OCI-LY3 (cell line): ENCODE measurements around the gene FLII.

Source experiments
- H2AFZ ChIP-seq: fragments of 200-600, 300-600 bp; shearing (Covaris generic); 2 replicates; pipeline ENCODE4 v1.6.0; 2014; ENCODE audit warnings: antibody characterized with exemption, low read depth, low read length
- H3K27ac ChIP-seq: fragments of 200-600, 300-600 bp; sonication (generic); 2 replicates; pipeline ENCODE4 v1.5.1; 2014; ENCODE audit warnings: mild to moderate bottlenecking, low read length, moderate library complexity, mixed read lengths
- H3K27me3 ChIP-seq: fragments of 200-600, 300-600 bp; sonication (generic); 2 replicates; pipeline ENCODE4 v1.6.1; 2014; ENCODE audit warnings: low read depth, low read length, mixed read lengths
- H3K36me3 ChIP-seq: fragments of 200-600, 300-600 bp; sonication (generic); replicated peaks from 2 replicates; pipeline ENCODE3; 2014; ENCODE audit warnings: low read depth, low read length, mixed read lengths
- H3K4me1 ChIP-seq: fragments of 300-600, 200-600 bp; sonication (generic); 2 replicates; pipeline ENCODE4 v1.6.1; 2014; ENCODE audit warnings: low read length, mixed read lengths
- H3K4me2 ChIP-seq: fragments of 200-600, 300-600 bp; sonication (generic); 2 replicates; pipeline ENCODE4 v1.6.1; 2014; ENCODE audit warnings: low read length, mixed read lengths
- H3K4me3 ChIP-seq: fragments of 300-600, 200-600 bp; sonication (generic); 2 replicates; pipeline ENCODE4 v1.5.1; 2014; ENCODE audit warnings: antibody characterized with exemption, mild to moderate bottlenecking, low read length, moderate library complexity
- H3K79me2 ChIP-seq: fragments of 300-600, 200-600 bp; shearing (Covaris generic); 2 replicates; pipeline ENCODE4 v1.6.1; 2014; ENCODE audit warnings: mild to moderate bottlenecking, low read length, mixed read lengths
- H3K9ac ChIP-seq: fragments of 300-600, 200-600 bp; shearing (Covaris generic); 2 replicates; pipeline ENCODE4 v1.6.0; 2014; ENCODE audit warnings: mild to moderate bottlenecking, low read length, moderate library complexity
- H3K9me3 ChIP-seq: fragments of 200-600, 300-600 bp; shearing (Covaris generic); 2 replicates; pipeline ENCODE4 v1.6.1; 2014; ENCODE audit warnings: low read length, mixed read lengths; ENCODE audit not compliant: insufficient read depth
- H4K20me1 ChIP-seq: fragments of 200-600, 300-600 bp; sonication (generic); 2 replicates; pipeline ENCODE4 v1.6.1; 2016; ENCODE audit warnings: low read length, mixed read lengths; ENCODE audit not compliant: insufficient read depth
- EZH2phosphoT487 ChIP-seq: fragments of 200-600 bp; shearing (Covaris generic); IDR thresholded peaks from 2 replicates; pipeline ENCODE4 v1.6.1; 2018; ENCODE audit warnings: antibody characterized with exemption, mixed run types, low read depth
- TF ChIP-seq, protein P1 (sequence below): fragments of 200-600, 300-600 bp; sonication (generic); IDR thresholded peaks from 2 replicates; pipeline ENCODE4 v1.5.1; 2014; ENCODE audit warnings: antibody characterized with exemption, low read length, low read depth

The FLII gene

DNA sequence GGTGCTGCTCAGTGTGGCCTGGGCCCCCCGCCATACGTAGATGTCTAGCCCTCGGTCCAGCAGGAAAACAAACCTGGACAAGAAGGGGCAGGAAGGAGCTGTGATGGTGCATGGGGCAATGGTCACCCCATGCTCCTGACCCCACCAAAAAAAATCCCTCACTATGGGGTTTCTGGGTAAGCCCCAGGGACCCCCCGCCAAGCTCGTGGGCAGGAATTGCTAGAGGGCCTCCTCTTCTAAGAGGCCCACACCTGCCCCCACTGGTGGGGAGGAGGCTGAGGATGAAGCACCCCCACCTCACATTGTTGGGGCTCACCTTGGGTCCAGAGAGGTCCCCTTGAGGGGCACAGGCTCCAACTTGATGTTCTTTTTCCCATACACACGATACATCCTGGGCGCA lies 9.7 kb downstream of the FLII start:
- Histone ChIP-seq H3K27ac (no peak overlapping the region), H3K4me1 (no peaks in the 10 kb centered on the region), H4K20me1 (no peaks in the 10 kb centered on the region), H3K27me3 (no peaks in the 10 kb centered on the region), H2AFZ (no peak overlapping the region), H3K4me3 (no peak overlapping the region), H3K9ac (no peak overlapping the region), H3K4me2 (no peak overlapping the region), H3K36me3 (no peaks in the 10 kb centered on the region), H3K9me3 (no peaks in the 10 kb centered on the region), H3K79me2 (no peaks in the 10 kb centered on the region)
- no peak for TF ChIP-seq EZH2phosphoT487
- TF ChIP-seq, protein P1, sequence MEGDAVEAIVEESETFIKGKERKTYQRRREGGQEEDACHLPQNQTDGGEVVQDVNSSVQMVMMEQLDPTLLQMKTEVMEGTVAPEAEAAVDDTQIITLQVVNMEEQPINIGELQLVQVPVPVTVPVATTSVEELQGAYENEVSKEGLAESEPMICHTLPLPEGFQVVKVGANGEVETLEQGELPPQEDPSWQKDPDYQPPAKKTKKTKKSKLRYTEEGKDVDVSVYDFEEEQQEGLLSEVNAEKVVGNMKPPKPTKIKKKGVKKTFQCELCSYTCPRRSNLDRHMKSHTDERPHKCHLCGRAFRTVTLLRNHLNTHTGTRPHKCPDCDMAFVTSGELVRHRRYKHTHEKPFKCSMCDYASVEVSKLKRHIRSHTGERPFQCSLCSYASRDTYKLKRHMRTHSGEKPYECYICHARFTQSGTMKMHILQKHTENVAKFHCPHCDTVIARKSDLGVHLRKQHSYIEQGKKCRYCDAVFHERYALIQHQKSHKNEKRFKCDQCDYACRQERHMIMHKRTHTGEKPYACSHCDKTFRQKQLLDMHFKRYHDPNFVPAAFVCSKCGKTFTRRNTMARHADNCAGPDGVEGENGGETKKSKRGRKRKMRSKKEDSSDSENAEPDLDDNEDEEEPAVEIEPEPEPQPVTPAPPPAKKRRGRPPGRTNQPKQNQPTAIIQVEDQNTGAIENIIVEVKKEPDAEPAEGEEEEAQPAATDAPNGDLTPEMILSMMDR: no peak

GRCh38 chr17:18248300-18248731 lies 10.2 kb downstream of the FLII start:
- Histone ChIP-seq H3K27ac (no peak overlapping the region), H3K9me3 (no peaks in the 10 kb centered on the region), H3K4me3 (no peak overlapping the region), H3K4me2 (no peak overlapping the region), H3K27me3 (no peaks in the 10 kb centered on the region), H4K20me1 (no peaks in the 10 kb centered on the region), H3K36me3 (no peaks in the 10 kb centered on the region), H3K9ac (no peak overlapping the region), H3K79me2 (no peaks in the 10 kb centered on the region), H3K4me1 (no peaks in the 10 kb centered on the region), H2AFZ (no peak overlapping the region)
- TF ChIP-seq, protein P1: peak; percentile 39; the same call in 1 of the 2 replicates
- no peak for TF ChIP-seq EZH2phosphoT487

DNA sequence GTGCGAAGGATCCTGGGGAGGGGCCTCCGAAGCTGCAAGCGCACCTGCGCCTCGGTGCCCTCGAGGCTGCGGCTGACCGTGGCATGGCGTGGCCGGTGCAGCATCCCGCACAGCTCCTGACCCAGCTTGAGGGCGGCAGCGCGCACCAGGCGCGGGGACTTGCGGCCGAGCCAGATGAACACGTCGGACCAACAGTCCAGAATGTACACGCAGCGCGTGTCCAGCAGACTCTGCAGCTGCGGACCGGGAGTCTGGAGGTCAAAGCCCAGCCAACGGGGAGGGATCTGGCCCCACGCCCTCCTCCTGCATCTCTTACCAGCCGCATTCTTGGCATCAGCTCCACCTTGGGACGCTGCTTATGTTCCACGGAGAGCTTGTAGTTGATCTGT lies 10.9 kb downstream of the FLII start:
- Histone ChIP-seq H3K9me3 (no peaks in the 10 kb centered on the region), H3K27ac (no peak overlapping the region), H3K4me3 (no peak overlapping the region), H3K36me3 (no peaks in the 10 kb centered on the region), H3K4me1 (no peaks in the 10 kb centered on the region), H3K4me2 (no peak overlapping the region), H3K27me3 (no peaks in the 10 kb centered on the region), H2AFZ (no peak overlapping the region), H3K79me2 (no peaks in the 10 kb centered on the region), H3K9ac (no peak overlapping the region), H4K20me1 (no peaks in the 10 kb centered on the region)
- no peak for TF ChIP-seq EZH2phosphoT487
- TF ChIP-seq, protein P1: no peak

DNA sequence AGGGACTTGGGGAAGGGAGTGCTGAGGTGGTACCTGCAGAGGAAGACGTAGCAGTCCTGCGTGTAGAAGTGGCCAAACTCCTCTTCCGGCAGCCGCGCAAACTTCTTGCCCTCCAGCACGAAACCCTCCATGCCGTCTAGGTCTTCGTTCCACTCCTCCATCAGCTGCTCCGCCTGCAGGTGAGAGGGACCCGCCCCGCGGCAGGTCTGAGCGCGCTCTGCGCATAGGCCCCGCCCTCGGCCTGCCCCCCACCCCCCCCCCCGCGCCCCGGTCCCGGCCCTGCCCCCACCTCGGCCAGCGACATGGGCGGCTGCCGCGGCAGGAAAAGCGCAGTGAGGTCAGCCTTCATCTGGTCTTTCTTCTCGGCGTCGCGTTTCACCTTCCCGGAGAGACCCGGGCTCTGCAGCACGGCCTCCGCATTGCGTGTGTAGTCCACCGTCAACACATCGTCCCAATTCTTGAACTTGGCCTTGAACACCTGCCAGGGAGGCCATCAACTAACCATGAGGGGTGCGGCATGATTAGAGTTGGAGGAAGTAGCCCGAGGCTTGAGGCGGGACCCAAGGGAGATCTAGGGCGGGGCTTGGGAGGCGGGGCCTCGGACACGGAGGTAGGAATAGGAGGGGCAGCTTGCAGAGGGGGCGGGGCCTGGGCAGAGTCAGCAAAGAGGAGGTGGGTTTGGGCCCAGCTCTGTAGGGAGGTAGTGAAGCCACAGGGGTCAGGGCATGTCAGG lies 11.5 kb downstream of the FLII start:
- H4K20me1 ChIP-seq: no peaks in the 10 kb centered on the region
- no peak overlapping the region for H3K9ac ChIP-seq
- no peak overlapping the region for H3K27ac ChIP-seq
- H3K36me3 ChIP-seq: no peaks in the 10 kb centered on the region
- no peaks in the 10 kb centered on the region for H3K4me1 ChIP-seq
- no peaks in the 10 kb centered on the region for H3K27me3 ChIP-seq
- H3K4me2 ChIP-seq: no peak overlapping the region
- no peaks in the 10 kb centered on the region for H3K9me3 ChIP-seq
- H3K4me3 ChIP-seq: no peak overlapping the region
- TF ChIP-seq EZH2phosphoT487: no peak
- TF ChIP-seq, protein P1: no peak
- no peak overlapping the region for H2AFZ ChIP-seq
- no peaks in the 10 kb centered on the region for H3K79me2 ChIP-seq
